Neural crest cell (in vitro differentiated cells): ENCODE measurements around the gene WDR48. TPM values are rescaled to one million over a fixed set of nuclear protein-coding genes. Genes with fewer than 3 reads are reported as not detected.

ENCODE experiments used
- DNase-seq: peaks from one replicate; pipeline ENCODE4 v3.0.0; 2021; ENCODE audit warnings: low read depth, mixed read lengths, low spot score
- H3K27ac Mint-ChIP-seq: one replicate; pipeline ENCODE4 v1.8.0; 2021; ENCODE audit warnings: mild to moderate bottlenecking, mixed read lengths; ENCODE audit not compliant: unreplicated experiment
- H3K27me3 Mint-ChIP-seq: 2 replicates; pipeline ENCODE4 v1.8.0; 2021; ENCODE audit warnings: low read depth, mild to moderate bottlenecking, mixed read lengths
- H3K36me3 Mint-ChIP-seq: 2 replicates; pipeline ENCODE4 v1.8.0; 2021; ENCODE audit warnings: low read depth, mild to moderate bottlenecking, mixed read lengths
- H3K4me1 Mint-ChIP-seq: 2 replicates; pipeline ENCODE4 v1.8.0; 2021; ENCODE audit warnings: mixed read lengths
- H3K4me3 Mint-ChIP-seq: one replicate; pipeline ENCODE4 v1.8.0; 2021; ENCODE audit warnings: mild to moderate bottlenecking, mixed read lengths
- H3K9me3 Mint-ChIP-seq: 2 replicates; pipeline ENCODE4 v1.8.0; 2021; ENCODE audit warnings: mixed read lengths
- microRNA-seq: library from miRNA; unstranded; fragments of <30 nt; microRNA quantifications from one replicate; pipeline ENCODE4, GENCODE V29; 2020
- total RNA-seq: library from RNA; stranded (reverse); gene quantifications from 2 replicates; pipeline ENCODE4 v1.2.1, GENCODE V29; 2021
- TF ChIP-seq, protein P1 (sequence below): fragments of 200-600 bp; sonication (generic); conservative IDR thresholded peaks from 2 replicates; pipeline ENCODE4 v1.5.0; 2021; ENCODE audit warnings: antibody characterized with exemption, mild to moderate bottlenecking

Gene WDR48
- total RNA-seq, 1 donor from 2014 or later = 44.7 TPM

GRCh38 chr3:39142067-39142466, 90.3 kb downstream of the WDR48 start:
- no peaks in the 10 kb centered on the region for H3K36me3 Mint-ChIP-seq
- no peak overlapping the region for H3K27ac Mint-ChIP-seq

DNA sequence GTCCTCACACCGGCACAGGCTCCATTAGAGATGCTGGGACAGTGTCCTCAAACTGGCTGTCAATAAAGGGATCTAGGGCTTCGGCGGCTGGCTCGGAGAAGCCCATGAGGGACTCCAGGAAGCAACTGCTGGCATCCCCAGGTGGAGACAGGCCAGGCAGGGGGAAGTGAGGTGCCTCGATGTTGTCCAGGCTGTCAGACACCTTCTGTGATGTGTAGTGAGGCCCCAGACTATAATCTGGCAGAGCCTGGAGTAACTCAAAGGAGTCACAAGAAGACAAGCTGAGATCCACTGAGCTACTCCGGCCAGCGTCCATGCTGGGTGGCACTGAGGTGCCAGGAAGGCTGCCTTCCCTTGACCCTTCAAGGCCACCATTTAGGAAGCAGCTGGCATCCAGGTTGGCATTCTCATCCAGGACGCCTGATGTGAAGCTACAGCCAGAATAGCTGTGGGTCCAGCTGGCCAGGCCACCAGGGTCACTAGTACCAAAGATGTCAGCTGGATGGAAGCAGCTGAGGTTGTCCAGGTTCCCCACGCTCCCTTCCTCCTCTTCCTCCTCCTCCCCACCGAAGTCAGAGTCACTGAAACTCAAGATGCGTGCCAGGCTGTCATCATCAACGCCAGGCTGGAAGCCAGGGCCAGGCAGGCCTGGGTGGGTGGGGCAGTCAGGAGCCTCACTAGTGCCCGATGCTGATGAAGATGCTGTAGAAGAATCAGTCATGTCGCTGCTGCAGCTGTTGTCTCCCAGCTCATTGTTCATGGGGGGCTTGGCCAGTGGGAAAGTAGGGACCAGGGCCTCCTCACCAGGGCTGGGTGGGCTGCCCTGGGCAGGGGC, 91.5 kb downstream of the WDR48 start:
- H3K27me3 Mint-ChIP-seq = no peaks in the 10 kb centered on the region
- TF ChIP-seq, protein P1, sequence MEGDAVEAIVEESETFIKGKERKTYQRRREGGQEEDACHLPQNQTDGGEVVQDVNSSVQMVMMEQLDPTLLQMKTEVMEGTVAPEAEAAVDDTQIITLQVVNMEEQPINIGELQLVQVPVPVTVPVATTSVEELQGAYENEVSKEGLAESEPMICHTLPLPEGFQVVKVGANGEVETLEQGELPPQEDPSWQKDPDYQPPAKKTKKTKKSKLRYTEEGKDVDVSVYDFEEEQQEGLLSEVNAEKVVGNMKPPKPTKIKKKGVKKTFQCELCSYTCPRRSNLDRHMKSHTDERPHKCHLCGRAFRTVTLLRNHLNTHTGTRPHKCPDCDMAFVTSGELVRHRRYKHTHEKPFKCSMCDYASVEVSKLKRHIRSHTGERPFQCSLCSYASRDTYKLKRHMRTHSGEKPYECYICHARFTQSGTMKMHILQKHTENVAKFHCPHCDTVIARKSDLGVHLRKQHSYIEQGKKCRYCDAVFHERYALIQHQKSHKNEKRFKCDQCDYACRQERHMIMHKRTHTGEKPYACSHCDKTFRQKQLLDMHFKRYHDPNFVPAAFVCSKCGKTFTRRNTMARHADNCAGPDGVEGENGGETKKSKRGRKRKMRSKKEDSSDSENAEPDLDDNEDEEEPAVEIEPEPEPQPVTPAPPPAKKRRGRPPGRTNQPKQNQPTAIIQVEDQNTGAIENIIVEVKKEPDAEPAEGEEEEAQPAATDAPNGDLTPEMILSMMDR = no peak
- peaks cover 30% of the 10 kb centered on the region for H3K4me1 Mint-ChIP-seq
- no peaks in the 10 kb centered on the region for H3K9me3 Mint-ChIP-seq
- no peak overlapping the region for H3K4me3 Mint-ChIP-seq
- H3K36me3 Mint-ChIP-seq = no peaks in the 10 kb centered on the region
- peak overlapping the region; percentile 6 for H3K27ac Mint-ChIP-seq
- DNase-seq = no peak

More at GRCh38 chr3:39142067-39142466, 90.3 kb downstream of the WDR48 start:
- TF ChIP-seq, protein P1 = no peak
- no peak for DNase-seq
- Mint-ChIP-seq H3K9me3 (no peaks in the 10 kb centered on the region), H3K4me1 (peaks cover 18% of the 10 kb centered on the region), H3K27me3 (no peaks in the 10 kb centered on the region), H3K4me3 (no peak overlapping the region)

DNA sequence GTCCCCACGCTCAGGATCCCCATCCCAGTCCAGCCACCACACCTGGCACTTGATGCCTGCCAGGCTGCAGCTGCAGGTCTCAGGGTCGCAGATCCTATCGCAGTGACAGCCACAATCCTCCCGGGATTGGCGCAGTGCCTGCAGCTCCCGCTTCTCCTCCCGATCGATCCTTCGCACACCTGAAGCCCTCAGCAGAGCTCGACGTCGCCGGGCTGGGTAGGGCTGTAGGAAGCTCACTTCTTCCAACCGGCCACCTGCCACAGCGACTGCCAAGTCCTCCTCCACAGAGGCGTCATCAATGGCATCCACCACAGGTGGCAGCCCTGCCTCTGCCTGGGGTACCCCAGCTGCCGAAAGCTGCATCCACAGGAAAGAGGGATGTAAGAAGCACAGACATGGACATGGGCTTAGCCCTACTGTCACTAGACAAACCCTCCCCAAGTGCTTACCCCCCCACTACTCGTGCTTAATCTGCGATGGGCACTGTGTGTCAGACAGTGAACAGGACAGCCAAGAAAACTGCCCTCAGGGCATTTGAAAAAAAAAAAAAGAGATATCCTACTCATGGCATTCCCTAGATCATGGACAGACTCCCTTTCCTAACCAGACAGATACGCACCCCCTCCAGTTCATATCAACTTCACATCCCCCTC, 92.4 kb downstream of the WDR48 start:
- DNase-seq = no peak
- Mint-ChIP-seq H3K27me3 (no peaks in the 10 kb centered on the region), H3K4me3 (no peak overlapping the region)

GRCh38 chr3:39144748-39145380, 93.0 kb downstream of the WDR48 start:
- Mint-ChIP-seq H3K9me3 (no peaks in the 10 kb centered on the region), H3K27ac (peak overlapping the region; percentile 92), H3K4me1 (peaks cover 46% of the 10 kb centered on the region), H3K36me3 (no peaks in the 10 kb centered on the region), H3K27me3 (no peaks in the 10 kb centered on the region), H3K4me3 (no peak overlapping the region)
- DNase-seq = no peak
- TF ChIP-seq, protein P1 = no peak

More for the DNA sequence above, 92.4 kb downstream of the WDR48 start:
- H3K9me3 Mint-ChIP-seq = no peaks in the 10 kb centered on the region
- no peaks in the 10 kb centered on the region for H3K36me3 Mint-ChIP-seq
- TF ChIP-seq, protein P1 = no peak
- H3K27ac Mint-ChIP-seq = peak overlapping the region; percentile 92
- H3K4me1 Mint-ChIP-seq = peaks cover 39% of the 10 kb centered on the region

GRCh38 chr3:39146083-39146501, 94.3 kb downstream of the WDR48 start:
- Mint-ChIP-seq H3K4me3 (no peak overlapping the region), H3K9me3 (no peaks in the 10 kb centered on the region), H3K27ac (no peak overlapping the region), H3K36me3 (no peaks in the 10 kb centered on the region), H3K27me3 (peaks cover 7% of the 10 kb centered on the region), H3K4me1 (peaks cover 58% of the 10 kb centered on the region)
- TF ChIP-seq, protein P1 = peak; percentile 23
- DNase-seq = no peak

Small RNA genes within 50 kb of the gene (microRNA-seq; reads per million reads assigned to microRNA genes)
- not detected for gene MIR6822

Other genes with a start within 250 kb of the WDR48 start
- gene SCN10A, start 235.8 kb upstream of the WDR48 start, total RNA-seq = not detected in 2 replicates
- gene SCN11A, start 72 bp upstream of the WDR48 start, total RNA-seq = 0.48 and 0.63 TPM in 2 replicates
- 54.0 TPM in 2 replicates for gene GORASP1, start 55.6 kb downstream of the WDR48 start, total RNA-seq
- 6.8 and 8.2 TPM in 2 replicates for gene TTC21A, start 55.7 kb downstream of the WDR48 start, total RNA-seq
- 2.4 TPM in 2 replicates for gene CSRNP1, start 101.6 kb downstream of the WDR48 start, total RNA-seq
- gene XIRP1, start 140.6 kb downstream of the WDR48 start, total RNA-seq = not detected in 2 replicates
- gene CX3CR1, start 228.0 kb downstream of the WDR48 start, total RNA-seq = 0.26 TPM in 1 of 2 replicates, not detected in the other